Osteoblast (primary cell): ENCODE data around the gene RBM33. TPM values are rescaled to one million over a fixed set of nuclear protein-coding genes. Genes with fewer than 3 reads are reported as not detected.

Experiments used
- DNase-seq: peaks from one replicate; pipeline ENCODE4 v3.0.0; 2011; ENCODE audit warnings: low spot score, mixed read lengths; ENCODE audit not compliant: insufficient read length; ENCODE audit errors: missing footprints
- H2AFZ ChIP-seq: 2 replicates; pipeline ENCODE4 v1.6.0; 2011; ENCODE audit warnings: mild to moderate bottlenecking, low read length
- H3K27ac ChIP-seq: 2 replicates; pipeline ENCODE4 v1.5.1; 2011; ENCODE audit warnings: mild to moderate bottlenecking, low read depth, low read length, moderate library complexity
- H3K27me3 ChIP-seq: 2 replicates; pipeline ENCODE4 v1.6.0; 2012; ENCODE audit warnings: mild to moderate bottlenecking, control low read depth, inconsistent platforms, low read length, moderate library complexity; ENCODE audit not compliant: insufficient read depth
- H3K36me3 ChIP-seq: 2 replicates; pipeline ENCODE4 v1.5.1; 2011; ENCODE audit warnings: mild to moderate bottlenecking, low read length, control low read depth, moderate library complexity; ENCODE audit not compliant: insufficient read depth
- H3K4me1 ChIP-seq: 2 replicates; pipeline ENCODE4 v1.5.1; 2011; ENCODE audit warnings: mild to moderate bottlenecking, low read length, control low read depth, moderate library complexity; ENCODE audit not compliant: insufficient read depth
- H3K4me2 ChIP-seq: 2 replicates; pipeline ENCODE4 v1.6.0; 2011; ENCODE audit warnings: mild to moderate bottlenecking, low read length; ENCODE audit not compliant: insufficient read depth
- H3K4me3 ChIP-seq: fragments of 200-600 bp; sonication (generic); 3 replicates; pipeline ENCODE4 v1.5.1; 2012; ENCODE audit warnings: mild to moderate bottlenecking, low read length, inconsistent platforms; ENCODE audit not compliant: insufficient read depth
- H3K79me2 ChIP-seq: 2 replicates; pipeline ENCODE4 v1.6.0; 2012; ENCODE audit warnings: mild to moderate bottlenecking, low read length, control low read depth, inconsistent platforms; ENCODE audit not compliant: insufficient read depth
- H3K9me3 ChIP-seq: 2 replicates; pipeline ENCODE4 v1.5.1; 2011; ENCODE audit warnings: low read depth, low read length, control low read depth
- H4K20me1 ChIP-seq: 2 replicates; pipeline ENCODE4 v1.6.0; 2012; ENCODE audit warnings: mild to moderate bottlenecking, low read length, control low read depth; ENCODE audit not compliant: insufficient read depth
- total RNA-seq: library from RNA; depleted of rRNA; stranded (reverse); fragments of >200 nt; gene quantifications from 2 replicates; pipeline ENCODE4 v1.2.3, GENCODE V29; 2012
- TF ChIP-seq, protein P1 (sequence below): IDR thresholded peaks from 2 replicates; pipeline ENCODE4 v1.5.1; 2011; ENCODE audit warnings: mild to moderate bottlenecking, low read depth, low read length, moderate library complexity; ENCODE audit errors: extremely low read depth

RBM33 gene
- total RNA-seq, 1 donor = 27.5 TPM

- no peaks in the 10 kb centered on the region for H3K79me2 ChIP-seq
These were observed 174.3 kb downstream of the RBM33 start for GRCh38 chr7:155818820-155819168.

GRCh38 chr7:155819186-155819585, 174.7 kb downstream of the RBM33 start:
- Histone ChIP-seq H4K20me1 (no peaks in the 10 kb centered on the region), H3K27me3 (peaks cover 2% of the 10 kb centered on the region), H2AFZ (no peak overlapping the region), H3K36me3 (no peaks in the 10 kb centered on the region), H3K79me2 (no peaks in the 10 kb centered on the region), H3K4me3 (no peak overlapping the region), H3K4me2 (no peak overlapping the region), H3K4me1 (no peaks in the 10 kb centered on the region), H3K9me3 (no peaks in the 10 kb centered on the region), H3K27ac (no peak overlapping the region)
- DNase-seq = peak; percentile 22
- TF ChIP-seq, protein P1, sequence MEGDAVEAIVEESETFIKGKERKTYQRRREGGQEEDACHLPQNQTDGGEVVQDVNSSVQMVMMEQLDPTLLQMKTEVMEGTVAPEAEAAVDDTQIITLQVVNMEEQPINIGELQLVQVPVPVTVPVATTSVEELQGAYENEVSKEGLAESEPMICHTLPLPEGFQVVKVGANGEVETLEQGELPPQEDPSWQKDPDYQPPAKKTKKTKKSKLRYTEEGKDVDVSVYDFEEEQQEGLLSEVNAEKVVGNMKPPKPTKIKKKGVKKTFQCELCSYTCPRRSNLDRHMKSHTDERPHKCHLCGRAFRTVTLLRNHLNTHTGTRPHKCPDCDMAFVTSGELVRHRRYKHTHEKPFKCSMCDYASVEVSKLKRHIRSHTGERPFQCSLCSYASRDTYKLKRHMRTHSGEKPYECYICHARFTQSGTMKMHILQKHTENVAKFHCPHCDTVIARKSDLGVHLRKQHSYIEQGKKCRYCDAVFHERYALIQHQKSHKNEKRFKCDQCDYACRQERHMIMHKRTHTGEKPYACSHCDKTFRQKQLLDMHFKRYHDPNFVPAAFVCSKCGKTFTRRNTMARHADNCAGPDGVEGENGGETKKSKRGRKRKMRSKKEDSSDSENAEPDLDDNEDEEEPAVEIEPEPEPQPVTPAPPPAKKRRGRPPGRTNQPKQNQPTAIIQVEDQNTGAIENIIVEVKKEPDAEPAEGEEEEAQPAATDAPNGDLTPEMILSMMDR = no peak

More at GRCh38 chr7:155818820-155819168, 174.3 kb downstream of the RBM33 start:
- Histone ChIP-seq H4K20me1 (no peaks in the 10 kb centered on the region), H3K4me2 (no peak overlapping the region), H2AFZ (no peak overlapping the region), H3K36me3 (no peaks in the 10 kb centered on the region), H3K4me1 (no peaks in the 10 kb centered on the region), H3K9me3 (no peaks in the 10 kb centered on the region), H3K4me3 (no peak overlapping the region), H3K27ac (no peak overlapping the region), H3K27me3 (peaks cover 5% of the 10 kb centered on the region)
- TF ChIP-seq, protein P1 = no peak
- peak; percentile 73 for DNase-seq

- Histone ChIP-seq H3K4me3 (no peak overlapping the region), H3K27me3 (no peaks in the 10 kb centered on the region), H3K9me3 (no peaks in the 10 kb centered on the region), H3K4me1 (no peaks in the 10 kb centered on the region), H2AFZ (no peak overlapping the region), H3K27ac (no peak overlapping the region), H3K79me2 (no peaks in the 10 kb centered on the region), H3K4me2 (no peak overlapping the region), H4K20me1 (no peaks in the 10 kb centered on the region), H3K36me3 (no peaks in the 10 kb centered on the region)
- TF ChIP-seq, protein P1 = no peak
- DNase-seq = no peak
These were observed 175.8 kb downstream of the RBM33 start for GRCh38 chr7:155820246-155820645.

GRCh38 chr7:155820788-155821187, 176.3 kb downstream of the RBM33 start:
- Histone ChIP-seq H3K36me3 (no peaks in the 10 kb centered on the region), H4K20me1 (no peaks in the 10 kb centered on the region), H3K27me3 (no peaks in the 10 kb centered on the region), H3K4me1 (no peaks in the 10 kb centered on the region), H2AFZ (no peak overlapping the region), H3K79me2 (no peaks in the 10 kb centered on the region), H3K4me3 (no peak overlapping the region), H3K4me2 (no peak overlapping the region), H3K9me3 (no peaks in the 10 kb centered on the region), H3K27ac (no peak overlapping the region)
- TF ChIP-seq, protein P1 = no peak
- DNase-seq = peak; percentile 32
